CD8-positive, alpha-beta memory T cell (primary cell): ENCODE data around the gene PSTPIP2. TPM values are rescaled to one million over a fixed set of nuclear protein-coding genes. Genes with fewer than 3 reads are reported as not detected.

Source experiments
- CTCF ChIA-PET: fragments of 350-600 bp; sonication (Branson Sonifier 250); formaldehyde crosslinking; loops from one replicate; lab custom pipeline; 2021; ENCODE audit warnings: antibody characterized with exemption; lab: Charles Lee
- POLR2A ChIA-PET: fragments of 350-600 bp; sonication (Branson Sonifier 250); formaldehyde crosslinking; loops from one replicate; lab custom pipeline; 2021; ENCODE audit warnings: antibody characterized with exemption; lab: Charles Lee
- DNase-seq, 5 donors: peaks; one replicate each; pipeline versions ENCODE4 v3.0.0 to v3.0.0-alpha.2; 2020 to 2022; ENCODE audit warnings: mixed read lengths in 1 of 5
- H3K27ac ChIP-seq: one replicate; pipeline ENCODE4 v1.7.0; 2013; ENCODE audit warnings: low read depth, mild to moderate bottlenecking, low read length, moderate library complexity
- H3K27me3 ChIP-seq: 2 replicates; pipeline ENCODE4 v1.7.0; 2013; ENCODE audit warnings: low read length, mild to moderate bottlenecking; ENCODE audit not compliant: insufficient read depth, poor library complexity, severe bottlenecking
- H3K36me3 ChIP-seq: 2 replicates; pipeline ENCODE4 v1.7.0; 2013; ENCODE audit warnings: mild to moderate bottlenecking, low read length, moderate library complexity; ENCODE audit not compliant: insufficient read depth
- H3K4me1 ChIP-seq: 2 replicates; pipeline ENCODE4 v1.7.0; 2013; ENCODE audit warnings: mild to moderate bottlenecking, low read length, moderate library complexity; ENCODE audit not compliant: insufficient read depth
- H3K4me3 ChIP-seq: 2 replicates; pipeline ENCODE4 v1.7.0; 2013; ENCODE audit warnings: mild to moderate bottlenecking, low read length
- H3K9me3 ChIP-seq: 2 replicates; pipeline ENCODE4 v1.7.0; 2013; ENCODE audit warnings: mild to moderate bottlenecking, low read length
- H3K27ac Mint-ChIP-seq, 8 donors: one replicate each; pipeline ENCODE4 v1.8.0; 2020 to 2021; ENCODE audit warnings: mixed read lengths in 8 of 8, mild to moderate bottlenecking in 6 of 8, inconsistent platforms in 3 of 8, moderate library complexity in 3 of 8
- H3K27me3 Mint-ChIP-seq, 2 donors: one replicate each; pipeline ENCODE4 v1.8.0; 2020 to 2021; ENCODE audit warnings: mixed read lengths in 2 of 2, mild to moderate bottlenecking in 1 of 2, moderate library complexity in 1 of 2
- H3K36me3 Mint-ChIP-seq, 3 donors: one replicate each; pipeline ENCODE4 v1.8.0; 2020 to 2021; ENCODE audit warnings: mixed read lengths in 3 of 3, inconsistent platforms in 1 of 3, mild to moderate bottlenecking in 1 of 3
- H3K4me1 Mint-ChIP-seq, 3 donors: one replicate each; pipeline ENCODE4 v1.8.0; 2020 to 2021; ENCODE audit warnings: mixed read lengths in 3 of 3, inconsistent platforms in 1 of 3, mild to moderate bottlenecking in 1 of 3
- H3K4me3 Mint-ChIP-seq, 7 donors: one replicate each; pipeline ENCODE4 v1.8.0; 2020 to 2021; ENCODE audit warnings: mixed read lengths in 7 of 7, mild to moderate bottlenecking in 6 of 7, moderate library complexity in 4 of 7, inconsistent platforms in 2 of 7
- H3K9me3 Mint-ChIP-seq, 5 donors: one replicate each; pipeline ENCODE4 v1.8.0; 2020 to 2022; ENCODE audit warnings: mixed read lengths in 5 of 5, mild to moderate bottlenecking in 3 of 5, moderate library complexity in 2 of 5, inconsistent platforms in 1 of 5
- polyA plus RNA-seq: library from polyadenylated mRNA; unstranded; fragments of 300-500 nt; fragmentation: Illumina TruSeq; gene quantifications from one replicate; pipeline ENCODE4 v1.2.3, GENCODE V29; 2021
- total RNA-seq, 2 experiments: library from RNA; stranded (reverse); gene quantifications; one replicate each; pipeline ENCODE4 v1.2.3, GENCODE V29; 2021

The PSTPIP2 gene
- total and polyA plus RNA-seq, 3 experiments from 2014 or later: 11.0 to 25.3 (median 24.9) TPM

DNA sequence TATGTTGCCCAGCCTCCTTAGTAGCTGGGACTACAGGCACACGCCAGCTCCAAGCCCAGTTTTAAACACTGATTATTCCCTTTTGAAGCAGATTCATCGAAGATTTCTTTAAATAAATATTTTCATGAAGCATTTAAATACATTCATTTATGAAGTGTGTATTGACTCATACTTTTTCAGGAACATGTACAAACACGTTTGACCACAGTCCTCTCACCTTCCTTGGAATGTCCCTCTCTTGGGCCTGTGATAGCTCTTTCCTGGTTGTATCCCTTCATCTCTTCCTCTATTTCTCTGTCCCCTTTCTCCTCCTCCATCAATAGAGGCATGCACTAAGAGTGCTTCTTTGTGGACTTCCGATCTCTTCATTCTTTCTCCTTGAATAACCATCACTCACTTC is 2.5 kb downstream of the PSTPIP2 start:
- H3K9me3 ChIP-seq: no peaks in the 10 kb centered on the region
- DNase-seq: no peak
- H3K4me1 Mint-ChIP-seq: peaks cover 37 to 45% (median 38%) of the 10 kb centered on the region in 3 donors
- ChIA-PET CTCF (interaction anchor here (0.8 kb wide), 1 partner anchor 27 kb away, joined by 7 read pairs; no protein-coding TSS in a partner anchor), POLR2A (interaction anchor here (1.3 kb wide), 1 partner anchor 72 kb away, joined by 3 read pairs; no protein-coding TSS in a partner anchor)
- no peak overlapping the region for H3K27ac ChIP-seq
- H3K27me3 Mint-ChIP-seq: peaks cover 0 to 1% of the 10 kb centered on the region in 2 donors
- peak overlapping the region in 4 of 7 donors; percentile 4 to 80 (median 67) for H3K4me3 Mint-ChIP-seq
- peaks cover 45% of the 10 kb centered on the region for H3K4me1 ChIP-seq
- H3K36me3 Mint-ChIP-seq: no peaks in the 10 kb centered on the region
- peak overlapping the region in 4 of 8 donors; percentile 11 to 78 (median 54) for H3K27ac Mint-ChIP-seq
- no peak overlapping the region for H3K4me3 ChIP-seq
- no peaks in the 10 kb centered on the region for H3K27me3 ChIP-seq
- H3K36me3 ChIP-seq: no peaks in the 10 kb centered on the region
- H3K9me3 Mint-ChIP-seq: no peaks in the 10 kb centered on the region

DNA sequence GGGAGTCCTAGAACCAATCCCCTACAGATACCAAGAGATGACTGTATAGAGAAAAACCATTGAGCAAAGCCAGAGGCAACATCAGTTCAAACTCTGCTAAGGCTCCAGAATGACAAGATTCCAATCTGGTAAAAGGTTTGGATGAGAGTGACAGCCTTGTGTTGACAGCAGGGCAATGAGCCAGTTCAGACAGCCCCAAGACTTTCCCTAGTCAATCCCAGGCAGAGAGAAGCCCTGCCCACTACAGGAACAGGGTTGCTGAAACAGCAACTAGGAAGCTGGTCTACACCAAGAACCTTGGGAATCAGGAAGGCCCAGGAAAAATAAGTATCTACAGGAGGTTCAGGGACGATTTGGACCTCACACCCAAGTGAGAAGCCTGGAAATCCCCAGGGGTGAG is 3.3 kb downstream of the PSTPIP2 start:
- Mint-ChIP-seq H3K36me3 (no peaks in the 10 kb centered on the region), H3K4me3 (peak overlapping the region in 2 of 7 donors; percentile 12 to 71), H3K4me1 (peaks cover 34 to 45% (median 35%) of the 10 kb centered on the region in 3 donors), H3K9me3 (no peaks in the 10 kb centered on the region), H3K27me3 (peaks cover 0 to 1% of the 10 kb centered on the region in 2 donors), H3K27ac (peak overlapping the region in 4 of 8 donors; percentile 0 to 67 (median 22))
- Histone ChIP-seq H3K4me3 (no peak overlapping the region), H3K27ac (no peak overlapping the region), H3K27me3 (no peaks in the 10 kb centered on the region), H3K9me3 (no peaks in the 10 kb centered on the region), H3K4me1 (peaks cover 41% of the 10 kb centered on the region), H3K36me3 (no peaks in the 10 kb centered on the region)
- CTCF ChIA-PET: interaction anchor here (0.8 kb wide), 1 partner anchor 28 kb away, joined by 7 read pairs; no protein-coding TSS in a partner anchor
- no peak for DNase-seq
- POLR2A ChIA-PET: no interaction called here

DNA sequence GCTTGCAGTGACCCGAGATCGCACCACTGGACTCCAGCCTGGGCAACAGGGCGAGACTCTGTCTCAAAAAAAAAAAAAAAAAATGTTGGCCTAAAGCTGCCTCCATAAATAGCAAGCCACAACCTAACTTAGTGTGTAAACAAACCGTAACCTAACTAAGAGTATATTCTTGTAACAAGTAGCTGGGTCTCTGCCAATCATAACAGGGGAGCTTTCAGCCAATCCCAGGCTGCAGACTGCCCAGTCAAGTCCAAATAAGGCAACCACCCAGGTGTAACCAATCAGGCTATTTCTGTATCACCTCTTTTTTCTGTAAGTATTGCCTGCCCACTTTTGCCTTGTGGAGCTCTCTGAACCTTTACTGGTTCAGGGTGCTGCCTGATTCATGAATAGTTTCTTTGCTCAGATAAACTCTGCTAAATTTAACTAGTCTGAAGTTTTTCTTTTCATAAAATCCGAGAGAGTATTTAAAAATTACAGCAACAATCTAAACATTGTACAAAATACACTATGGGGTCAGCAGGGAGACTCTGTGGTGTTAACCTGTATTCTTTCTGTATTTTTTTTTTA is 4.5 kb downstream of the PSTPIP2 start:
- H3K27me3 Mint-ChIP-seq: peaks cover 0 to 1% of the 10 kb centered on the region in 2 donors

DNA sequence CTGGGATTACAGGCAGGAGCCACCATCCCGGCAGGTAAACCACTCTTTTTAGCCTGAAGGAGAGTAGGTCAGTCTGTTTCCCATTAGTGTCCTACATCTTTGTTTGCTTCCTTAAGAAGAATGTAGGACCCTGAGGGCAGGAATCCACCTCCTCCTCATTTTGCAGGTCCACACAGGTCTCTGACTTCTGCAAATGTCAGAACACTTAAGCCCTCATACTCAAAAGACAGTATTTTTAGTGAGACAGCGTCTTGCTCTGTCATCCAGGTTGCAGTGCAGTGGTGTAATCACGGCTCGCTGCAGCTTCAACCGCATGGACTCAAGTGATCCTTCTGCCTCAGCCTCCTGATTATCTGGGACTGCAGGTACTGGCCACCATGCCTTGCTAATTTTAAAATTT is 9.3 kb downstream of the PSTPIP2 start:
- Histone ChIP-seq H3K4me3 (no peak overlapping the region), H3K36me3 (no peaks in the 10 kb centered on the region), H3K27ac (no peak overlapping the region), H3K4me1 (no peaks in the 10 kb centered on the region), H3K9me3 (no peaks in the 10 kb centered on the region), H3K27me3 (no peaks in the 10 kb centered on the region)
- POLR2A ChIA-PET: no interaction called here
- H3K4me1 Mint-ChIP-seq: peaks cover 1 to 14% (median 6%) of the 10 kb centered on the region in 3 donors
- H3K4me3 Mint-ChIP-seq: no peak overlapping the region
- no peaks in the 10 kb centered on the region for H3K36me3 Mint-ChIP-seq
- H3K9me3 Mint-ChIP-seq: no peaks in the 10 kb centered on the region
- DNase-seq: no peak
- H3K27ac Mint-ChIP-seq: peak overlapping the region in 1 of 8 donors; percentile 75
- CTCF ChIA-PET: no interaction called here
- no peaks in the 10 kb centered on the region for H3K27me3 Mint-ChIP-seq

More for the DNA sequence above, 4.5 kb downstream of the PSTPIP2 start:
- Mint-ChIP-seq H3K4me1 (peaks cover 24 to 34% (median 24%) of the 10 kb centered on the region in 3 donors), H3K4me3 (no peak overlapping the region), H3K36me3 (no peaks in the 10 kb centered on the region), H3K9me3 (no peaks in the 10 kb centered on the region), H3K27ac (no peak overlapping the region)
- Histone ChIP-seq H3K9me3 (no peaks in the 10 kb centered on the region), H3K27ac (no peak overlapping the region), H3K27me3 (no peaks in the 10 kb centered on the region), H3K4me3 (no peak overlapping the region), H3K36me3 (no peaks in the 10 kb centered on the region), H3K4me1 (peaks cover 30% of the 10 kb centered on the region)
- no peak for DNase-seq
- ChIA-PET POLR2A (no interaction called here), CTCF (no interaction called here)

DNA sequence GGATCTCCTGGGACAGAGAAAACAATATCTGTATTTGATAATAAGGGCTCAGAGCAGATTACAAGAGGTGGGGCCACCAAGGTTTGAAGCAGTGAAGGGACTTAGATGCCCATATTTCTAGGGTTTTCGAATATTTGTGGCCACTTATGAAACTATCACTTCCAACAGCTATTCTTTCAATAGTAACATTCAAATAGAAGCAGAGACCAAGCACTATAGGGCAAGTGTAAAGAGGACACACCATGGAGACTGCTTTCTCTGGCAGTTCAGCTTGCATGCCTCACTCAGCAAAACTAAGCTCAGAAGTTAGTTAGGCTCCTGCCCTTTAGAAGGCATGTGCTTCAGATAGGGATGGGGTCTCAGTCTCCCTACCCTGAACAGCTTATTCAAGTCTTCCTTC is 10.3 kb downstream of the PSTPIP2 start:
- Histone ChIP-seq H3K27ac (no peak overlapping the region), H3K27me3 (no peaks in the 10 kb centered on the region), H3K4me3 (no peak overlapping the region), H3K9me3 (no peaks in the 10 kb centered on the region), H3K36me3 (no peaks in the 10 kb centered on the region), H3K4me1 (no peaks in the 10 kb centered on the region)
- no peaks in the 10 kb centered on the region for H3K27me3 Mint-ChIP-seq
- DNase-seq: no peak
- H3K4me3 Mint-ChIP-seq: no peak overlapping the region
- H3K36me3 Mint-ChIP-seq: no peaks in the 10 kb centered on the region
- ChIA-PET CTCF (no interaction called here), POLR2A (no interaction called here)
- H3K9me3 Mint-ChIP-seq: no peaks in the 10 kb centered on the region
- H3K27ac Mint-ChIP-seq: no peak overlapping the region
- peaks cover 0 to 11% (median 6%) of the 10 kb centered on the region in 3 donors for H3K4me1 Mint-ChIP-seq

DNA sequence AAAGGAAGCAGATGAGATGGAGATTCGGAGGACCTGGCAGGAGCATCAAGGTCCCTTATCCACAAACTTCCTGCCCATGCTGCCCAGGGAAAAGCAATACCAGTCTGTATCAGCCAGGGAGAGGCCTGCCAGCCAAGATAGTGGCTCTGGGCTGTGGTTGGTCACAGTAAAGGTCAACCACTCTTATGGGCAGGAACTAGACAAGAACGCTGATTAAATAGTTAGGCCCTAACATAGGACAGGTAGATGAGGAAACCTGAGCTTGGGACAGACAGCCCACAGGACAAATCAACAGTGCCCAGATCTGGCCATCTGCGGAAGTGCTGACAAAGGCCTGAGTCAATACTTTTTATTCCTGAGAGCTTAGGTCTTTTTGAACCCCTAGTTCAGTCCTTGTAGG is 10.7 kb downstream of the PSTPIP2 start:
- H3K27me3 ChIP-seq: no peaks in the 10 kb centered on the region
- POLR2A ChIA-PET: no interaction called here
- H3K4me1 Mint-ChIP-seq: peaks cover under 1 to 12% (median 7%) of the 10 kb centered on the region in 3 donors
- H3K27ac Mint-ChIP-seq: peak overlapping the region in 1 of 8 donors; percentile 51
- H3K9me3 ChIP-seq: no peaks in the 10 kb centered on the region
- no peak for DNase-seq
- H3K27me3 Mint-ChIP-seq: no peaks in the 10 kb centered on the region
- H3K4me3 ChIP-seq: no peak overlapping the region
- H3K36me3 Mint-ChIP-seq: no peaks in the 10 kb centered on the region
- CTCF ChIA-PET: no interaction called here
- peaks cover 2% of the 10 kb centered on the region for H3K4me1 ChIP-seq
- no peaks in the 10 kb centered on the region for H3K36me3 ChIP-seq
- no peaks in the 10 kb centered on the region for H3K9me3 Mint-ChIP-seq
- no peak overlapping the region for H3K27ac ChIP-seq
- H3K4me3 Mint-ChIP-seq: no peak overlapping the region

DNA sequence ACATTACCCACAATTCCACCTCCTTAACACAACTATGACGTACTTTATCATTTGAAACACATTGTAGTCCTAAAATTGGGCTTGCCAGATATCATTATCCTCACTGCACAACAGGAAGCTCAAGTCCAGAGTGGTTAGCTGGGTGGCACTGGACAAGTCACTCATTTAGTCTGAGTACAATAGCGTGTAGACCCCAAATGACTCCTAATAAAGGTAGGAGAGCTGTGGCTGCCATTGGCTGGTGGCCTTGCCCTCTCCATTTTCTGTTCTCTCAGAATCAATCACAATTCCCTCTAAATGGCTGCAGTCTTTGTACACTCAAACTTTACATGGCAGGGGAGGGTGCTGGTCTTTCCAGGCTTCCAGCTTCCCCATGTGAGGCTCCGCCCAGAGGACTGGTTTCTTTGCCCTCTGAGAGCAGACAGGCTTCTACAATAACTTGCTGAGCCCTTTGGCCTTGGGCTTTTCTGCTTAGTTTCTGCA is 11.7 kb downstream of the PSTPIP2 start:
- no peaks in the 10 kb centered on the region for H3K9me3 Mint-ChIP-seq
- Histone ChIP-seq H3K4me3 (no peak overlapping the region), H3K4me1 (peaks cover 11% of the 10 kb centered on the region), H3K27ac (no peak overlapping the region), H3K27me3 (no peaks in the 10 kb centered on the region), H3K9me3 (no peaks in the 10 kb centered on the region), H3K36me3 (no peaks in the 10 kb centered on the region)
- ChIA-PET POLR2A (no interaction called here), CTCF (interaction anchor here (1.5 kb wide), 1 partner anchor 13 kb away, joined by 3 read pairs; no protein-coding TSS in a partner anchor)
- H3K4me3 Mint-ChIP-seq: no peak overlapping the region
- no peaks in the 10 kb centered on the region for H3K27me3 Mint-ChIP-seq
- H3K4me1 Mint-ChIP-seq: peaks cover 11 to 22% (median 17%) of the 10 kb centered on the region in 3 donors
- H3K27ac Mint-ChIP-seq: no peak overlapping the region
- DNase-seq: no peak
- H3K36me3 Mint-ChIP-seq: no peaks in the 10 kb centered on the region

DNA sequence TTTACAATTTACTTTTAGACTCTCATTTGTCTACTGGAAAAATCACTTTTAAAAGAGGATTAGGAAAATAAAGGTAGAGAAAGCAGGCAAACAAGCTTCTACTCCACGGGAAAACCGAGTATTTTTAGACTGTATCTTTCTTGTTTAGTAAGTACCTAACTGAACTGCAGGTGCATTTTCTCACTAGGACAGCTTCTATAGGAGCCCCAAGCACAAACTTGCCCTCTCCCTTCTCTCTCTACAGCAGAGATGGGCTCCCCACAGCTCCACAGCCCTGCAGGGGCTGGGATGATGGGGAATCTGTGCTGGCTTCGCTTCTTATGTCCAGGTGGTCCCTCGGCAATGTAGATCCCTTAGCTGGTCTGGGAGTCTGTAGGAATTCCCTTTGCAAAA is 16.2 kb downstream of the PSTPIP2 start:
- Mint-ChIP-seq H3K4me1 (peaks cover 34 to 45% (median 36%) of the 10 kb centered on the region in 3 donors), H3K36me3 (no peaks in the 10 kb centered on the region), H3K27ac (peak overlapping the region; percentile 38 to 91 (median 78)), H3K27me3 (no peaks in the 10 kb centered on the region), H3K9me3 (no peaks in the 10 kb centered on the region), H3K4me3 (peak overlapping the region in 5 of 7 donors; percentile 33 to 68 (median 60))
- Histone ChIP-seq H3K9me3 (no peaks in the 10 kb centered on the region), H3K4me1 (peaks cover 18% of the 10 kb centered on the region), H3K4me3 (no peak overlapping the region), H3K36me3 (no peaks in the 10 kb centered on the region), H3K27me3 (no peaks in the 10 kb centered on the region), H3K27ac (no peak overlapping the region)
- ChIA-PET POLR2A (interaction anchor here (1.2 kb wide), 1 partner anchor 18 kb away, joined by 5 read pairs; no protein-coding TSS in a partner anchor), CTCF (interaction anchor here (1.1 to 1.8 kb wide), 4 partner anchors 10 to 17 kb away, joined by 3 to 9 read pairs (median 4); partner anchors contain the start of gene PSTPIP2)
- DNase-seq: no peak
